ENCODE results near the gene FAM76A.

The FAM76A gene

GRCh38 chr1:27752360-27752759 lies 26.6 kb downstream of the FAM76A start:
- DNase-seq (ENCODE audit: low read depth) = no peak
- H3K4me3 ChIP-seq (ENCODE audit: control insufficient read depth, low read depth, low read length) = no peak overlapping the region
- TF ChIP-seq CTCF (conservative IDR thresholded peaks at IDR 0.05; ENCODE audit: control insufficient read depth, insufficient read depth, low read depth, low read length) = no peak

GRCh38 chr1:27755286-27755685 lies 29.5 kb downstream of the FAM76A start:
- TF ChIP-seq CTCF (conservative IDR thresholded peaks at IDR 0.05; ENCODE audit: control insufficient read depth, insufficient read depth, low read depth, low read length) = no peak
- H3K4me3 ChIP-seq (ENCODE audit: control insufficient read depth, low read depth, low read length) = no peak overlapping the region
- no peak for DNase-seq (ENCODE audit: low read depth)

DNA sequence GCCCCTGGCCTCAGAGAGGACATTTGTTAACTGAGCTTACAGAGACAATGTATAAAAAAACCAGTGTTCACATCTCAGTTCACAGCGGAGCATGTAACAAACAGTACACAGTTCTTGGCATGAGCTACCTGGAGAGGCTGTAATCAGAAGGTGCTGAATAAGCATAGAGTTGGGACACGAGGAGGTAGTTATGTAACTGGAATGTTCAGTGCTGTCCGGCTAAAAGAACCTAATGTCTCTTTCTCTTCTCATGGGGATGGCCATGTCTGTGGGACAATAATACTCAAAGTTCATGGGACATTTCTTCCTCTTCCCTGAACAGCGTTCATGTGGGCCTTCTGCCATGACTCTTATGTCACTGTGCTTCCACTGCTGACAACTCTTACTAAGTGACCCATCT lies 30.1 kb downstream of the FAM76A start:
- TF ChIP-seq CTCF (conservative IDR thresholded peaks at IDR 0.05; ENCODE audit: control insufficient read depth, insufficient read depth, low read depth, low read length) = no peak
- no peak overlapping the region for H3K4me3 ChIP-seq (ENCODE audit: control insufficient read depth, low read depth, low read length)
- DNase-seq (ENCODE audit: low read depth) = no peak

DNA sequence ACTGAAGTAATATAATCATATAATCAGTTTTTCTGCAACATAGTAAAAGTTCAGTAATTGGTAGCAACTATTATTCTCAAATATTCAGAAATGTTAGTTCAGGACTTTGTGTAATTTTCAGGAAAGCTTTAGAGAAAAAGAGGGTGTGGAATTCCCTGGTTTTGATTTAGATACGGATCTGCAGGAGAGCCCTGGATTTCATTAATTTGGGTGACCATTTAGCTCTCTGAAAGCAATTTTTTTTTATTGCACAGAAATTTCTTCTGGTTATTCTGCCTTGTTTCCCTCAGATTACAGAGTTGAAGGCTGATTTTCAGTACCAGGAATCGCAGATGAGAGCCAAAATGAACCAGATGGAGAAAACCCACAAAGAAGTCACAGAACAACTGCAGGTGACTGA lies 33.5 kb downstream of the FAM76A start:
- TF ChIP-seq CTCF (conservative IDR thresholded peaks at IDR 0.05; ENCODE audit: control insufficient read depth, insufficient read depth, low read depth, low read length) = no peak
- no peak for DNase-seq (ENCODE audit: low read depth)
- no peak overlapping the region for H3K4me3 ChIP-seq (ENCODE audit: control insufficient read depth, low read depth, low read length)

GRCh38 chr1:27760426-27760825 lies 34.7 kb downstream of the FAM76A start:
- DNase-seq (ENCODE audit: low read depth) = peak; percentile 25

DNA sequence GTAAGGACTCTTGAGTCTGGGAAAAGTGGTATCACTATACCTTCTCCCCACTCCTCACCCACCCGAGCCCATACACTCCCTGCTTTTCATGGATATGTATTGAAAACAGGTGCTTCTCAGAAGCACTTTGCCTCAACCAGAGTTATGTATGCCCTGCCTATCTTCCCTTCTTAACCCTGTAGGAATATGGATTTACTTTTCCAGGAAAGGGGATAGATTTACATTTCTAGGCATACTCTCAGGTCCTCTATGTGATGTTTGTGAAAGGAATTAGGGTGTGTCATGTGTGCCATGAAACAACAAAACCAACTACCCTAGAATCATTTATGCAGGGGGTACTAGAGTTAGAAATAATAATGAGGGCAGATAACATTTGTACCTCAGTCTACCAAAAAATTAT lies 36.3 kb downstream of the FAM76A start:
- TF ChIP-seq CTCF (conservative IDR thresholded peaks at IDR 0.05; ENCODE audit: control insufficient read depth, insufficient read depth, low read depth, low read length) = no peak
- no peak overlapping the region for H3K4me3 ChIP-seq (ENCODE audit: control insufficient read depth, low read depth, low read length)
- no peak for DNase-seq (ENCODE audit: low read depth)

More at GRCh38 chr1:27760426-27760825, 34.7 kb downstream of the FAM76A start:
- no peak overlapping the region for H3K4me3 ChIP-seq (ENCODE audit: control insufficient read depth, low read depth, low read length)
- no peak for TF ChIP-seq CTCF (conservative IDR thresholded peaks at IDR 0.05; ENCODE audit: control insufficient read depth, insufficient read depth, low read depth, low read length)

DNA sequence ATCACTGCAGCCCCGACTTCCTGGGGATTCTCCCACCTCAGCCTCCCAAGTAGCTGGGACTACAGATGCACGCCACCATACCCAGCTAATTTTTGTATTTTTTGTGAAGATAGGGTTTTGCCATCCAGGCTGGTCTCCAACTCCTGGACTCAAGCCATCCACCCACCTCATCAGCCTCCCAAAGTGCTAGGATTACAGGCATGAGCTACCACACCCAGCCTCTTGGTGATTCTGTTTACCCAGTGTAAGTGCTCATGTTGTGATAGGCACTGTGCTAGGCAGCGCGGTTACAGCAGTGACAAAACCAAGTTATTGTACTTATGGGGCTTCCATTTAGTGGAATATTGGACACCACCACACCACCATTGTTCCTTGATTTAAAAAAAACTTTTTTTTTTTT lies 37.6 kb downstream of the FAM76A start:
- no peak for DNase-seq (ENCODE audit: low read depth)
- no peak overlapping the region for H3K4me3 ChIP-seq (ENCODE audit: control insufficient read depth, low read depth, low read length)
- no peak for TF ChIP-seq CTCF (conservative IDR thresholded peaks at IDR 0.05; ENCODE audit: control insufficient read depth, insufficient read depth, low read depth, low read length)
